CD14-positive monocyte (primary cell): Measurements from ENCODE around the gene LYZL1. TPM values are rescaled to one million over a fixed set of nuclear protein-coding genes. Genes with fewer than 3 reads are reported as not detected.
"Not testable (repeated sequence)": the region's sequence is repeated elsewhere in the genome, so short reads cannot be mapped to it uniquely, and the experiment has no call there.

ENCODE experiments used
- DNase-seq, 3 donors: peaks; one replicate each; pipeline ENCODE4 v3.0.0-alpha.2; 2011 to 2022
- H2AFZ ChIP-seq: 2 replicates; pipeline ENCODE4 v1.6.0; 2012; ENCODE audit warnings: mild to moderate bottlenecking, low read depth, low read length, inconsistent platforms; ENCODE audit not compliant: insufficient read depth, poor library complexity, severe bottlenecking
- H3K27ac ChIP-seq, 2 donors: 1 replicate in 1 of 2; 2 replicates in 1 of 2; pipeline ENCODE4 v1.5.1; 2012 to 2013; ENCODE audit warnings: low read length in 2 of 2, control low read depth in 1 of 2, inconsistent platforms in 1 of 2, low read depth in 1 of 2, mild to moderate bottlenecking in 1 of 2
- H3K27me3 ChIP-seq, 2 donors: one replicate each; pipeline versions ENCODE4 v1.6.0 to v1.6.1; 2011 to 2013; ENCODE audit warnings: low read length in 2 of 2; ENCODE audit not compliant: control insufficient read depth in 2 of 2, insufficient read depth in 2 of 2
- H3K36me3 ChIP-seq, 2 donors: replicated peaks in 1 of 2; 1 replicate in 1 of 2; 2 replicates in 1 of 2; pipeline versions ENCODE4 v1.5.1 to v1.6.1; 2012 to 2013; ENCODE audit warnings: low read length in 2 of 2, control low read depth in 1 of 2, inconsistent platforms in 1 of 2, mild to moderate bottlenecking in 1 of 2; ENCODE audit not compliant: insufficient read depth in 2 of 2, control insufficient read depth in 1 of 2
- H3K4me1 ChIP-seq, 2 donors: 1 replicate in 1 of 2; 2 replicates in 1 of 2; pipeline versions ENCODE4 v1.5.1 to v1.6.1; 2012 to 2013; ENCODE audit warnings: low read length in 2 of 2, control low read depth in 1 of 2, inconsistent platforms in 1 of 2, mild to moderate bottlenecking in 1 of 2, moderate library complexity in 1 of 2; ENCODE audit not compliant: insufficient read depth in 2 of 2, control insufficient read depth in 1 of 2
- H3K4me2 ChIP-seq: replicated peaks from 2 replicates; pipeline ENCODE3; 2012; ENCODE audit warnings: low read length, moderate library complexity, mild to moderate bottlenecking; ENCODE audit not compliant: poor library complexity, severe bottlenecking; ENCODE audit errors: extremely low read depth
- H3K4me3 ChIP-seq, 3 experiments: fragments of 200-600 bp in 1 of 3; sonication (generic) in 1 of 3; replicated peaks in 1 of 3; 1 replicate in 2 of 3; 2 replicates in 1 of 3; pipeline ENCODE4 v1.5.1; 2011 to 2013; ENCODE audit warnings: low read length in 3 of 3, mild to moderate bottlenecking in 3 of 3, control low read depth in 2 of 3, low read depth in 2 of 3, inconsistent platforms in 1 of 3, moderate library complexity in 1 of 3
- H3K79me2 ChIP-seq: 2 replicates; pipeline ENCODE4 v1.6.0; 2012; ENCODE audit warnings: mild to moderate bottlenecking, control low read depth, inconsistent platforms, low read length, moderate library complexity; ENCODE audit not compliant: insufficient read depth
- H3K9ac ChIP-seq: 2 replicates; pipeline ENCODE4 v1.6.0; 2017; ENCODE audit warnings: low read length, mild to moderate bottlenecking; ENCODE audit not compliant: insufficient read depth, poor library complexity, severe bottlenecking
- H3K9me3 ChIP-seq, 2 donors: replicated peaks in 1 of 2; 1 replicate in 1 of 2; 2 replicates in 1 of 2; pipeline versions ENCODE4 v1.5.1 to v1.6.1; 2012 to 2013; ENCODE audit warnings: low read length in 2 of 2, control low read depth in 1 of 2; ENCODE audit not compliant: control insufficient read depth in 1 of 2, insufficient read depth in 1 of 2
- H4K20me1 ChIP-seq: 2 replicates; pipeline ENCODE4 v1.6.0; 2012; ENCODE audit warnings: mild to moderate bottlenecking, low read length, control low read depth, moderate library complexity; ENCODE audit not compliant: insufficient read depth
- H3K27ac Mint-ChIP-seq, 7 donors: one replicate each; pipeline ENCODE4 v1.8.0; 2020; ENCODE audit warnings: mild to moderate bottlenecking in 7 of 7, mixed read lengths in 7 of 7, moderate library complexity in 6 of 7, inconsistent platforms in 2 of 7
- H3K27me3 Mint-ChIP-seq, 3 donors: one replicate each; pipeline ENCODE4 v1.8.0; 2021 to 2022; ENCODE audit warnings: low read depth in 3 of 3, mild to moderate bottlenecking in 3 of 3, mixed read lengths in 3 of 3, moderate library complexity in 3 of 3, inconsistent platforms in 1 of 3
- H3K36me3 Mint-ChIP-seq, 2 donors: one replicate each; pipeline ENCODE4 v1.8.0; 2020; ENCODE audit warnings: mixed read lengths in 2 of 2, inconsistent platforms in 1 of 2, mild to moderate bottlenecking in 1 of 2
- H3K4me1 Mint-ChIP-seq: one replicate; pipeline ENCODE4 v1.8.0; 2020; ENCODE audit warnings: mild to moderate bottlenecking, mixed read lengths
- H3K4me3 Mint-ChIP-seq, 2 donors: one replicate each; pipeline ENCODE4 v1.8.0; 2020; ENCODE audit warnings: mild to moderate bottlenecking in 2 of 2, mixed read lengths in 2 of 2, moderate library complexity in 1 of 2
- H3K9me3 Mint-ChIP-seq, 7 donors: one replicate each; pipeline ENCODE4 v1.8.0; 2020 to 2022; ENCODE audit warnings: mixed read lengths in 7 of 7, mild to moderate bottlenecking in 6 of 7, moderate library complexity in 6 of 7, inconsistent platforms in 2 of 7
- WGBS: methylation state at CpG from one replicate; pipeline ENCODE4 v1.1.5; 2013; ENCODE audit warnings: missing lambda C conversion rate; ENCODE audit not compliant: insufficient coverage; 5-methylcytosine and 5-hydroxymethylcytosine counted together
- intact Hi-C, 2 donors: fragments of 100-400 bp; cut with micrococcal nuclease; formaldehyde crosslinking; loops; one replicate each; pipeline versions ENCODE4 v1.15.0 to v1.15.1; 2023
- polyA plus RNA-seq, 3 donors: library from polyadenylated mRNA; depleted of rRNA in 1 of 3; unstranded in 2 of 3; stranded (reverse) in 1 of 3; fragments of 300-500 nt in 2 of 3; fragments of >200 nt in 1 of 3; fragmentation: Illumina TruSeq in 2 of 3; gene quantifications; 1 replicate in 2 of 3; 2 replicates in 1 of 3; pipeline ENCODE4 v1.2.3, GENCODE V29; 2012 to 2021
- TF ChIP-seq, protein P1 (sequence below): fragments of 200-600 bp; IDR thresholded peaks from one replicate; pipeline ENCODE4 v1.8.0; 2022; ENCODE audit warnings: antibody characterized with exemption, mild to moderate bottlenecking

Gene LYZL1
- polyA plus RNA-seq, 3 donors = not detected

DNA sequence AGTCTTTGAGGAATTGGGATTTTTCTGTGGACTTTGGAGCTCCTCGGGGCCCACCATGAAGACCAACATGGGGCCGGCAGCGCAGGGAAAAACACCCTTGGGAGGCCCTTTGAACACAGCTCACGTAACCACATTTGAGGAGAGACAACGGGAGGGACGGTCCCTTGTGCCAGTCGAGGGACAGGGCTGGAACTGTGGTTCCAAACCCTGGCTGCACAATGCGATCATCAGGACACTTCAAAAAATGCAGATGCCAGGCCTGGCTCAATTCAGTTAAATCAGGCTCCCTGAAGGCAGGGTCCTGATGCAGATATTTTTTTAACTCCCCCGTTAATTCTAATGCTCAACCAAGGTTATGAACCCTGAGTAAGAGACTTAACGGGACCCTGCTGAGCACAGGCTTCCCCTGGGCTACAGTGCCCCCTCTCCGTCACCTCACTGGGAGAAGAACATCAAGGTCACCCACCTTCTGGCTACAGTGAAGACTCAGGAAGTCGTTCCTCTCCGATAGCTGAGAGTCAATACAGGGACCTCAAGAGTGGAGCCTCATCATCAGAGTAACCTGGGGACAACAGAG is 30.4 kb downstream of the LYZL1 start:
- Histone ChIP-seq H4K20me1 (no peaks in the 10 kb centered on the region), H3K79me2 (no peaks in the 10 kb centered on the region), H3K4me2 (no peak overlapping the region), H3K27me3 (no peaks in the 10 kb centered on the region), H3K27ac (no peak overlapping the region), H3K36me3 (no peaks in the 10 kb centered on the region), H2AFZ (no peak overlapping the region), H3K4me1 (no peaks in the 10 kb centered on the region), H3K9me3 (no peaks in the 10 kb centered on the region), H3K9ac (no peak overlapping the region), H3K4me3 (no peak overlapping the region)
- 92% methylated on average over 13 of the region's 13 CpGs for WGBS
- Mint-ChIP-seq H3K4me3 (peak overlapping the region in 1 of 2 donors; percentile 17), H3K36me3 (no peaks in the 10 kb centered on the region), H3K9me3 (peaks cover 0 to 2% (median 0%) of the 10 kb centered on the region in 7 donors), H3K4me1 (peaks cover 16% of the 10 kb centered on the region), H3K27ac (no peak overlapping the region), H3K27me3 (peaks cover 12 to 22% (median 16%) of the 10 kb centered on the region in 3 donors)
- intact Hi-C loops = no loop called here
- TF ChIP-seq, protein P1, sequence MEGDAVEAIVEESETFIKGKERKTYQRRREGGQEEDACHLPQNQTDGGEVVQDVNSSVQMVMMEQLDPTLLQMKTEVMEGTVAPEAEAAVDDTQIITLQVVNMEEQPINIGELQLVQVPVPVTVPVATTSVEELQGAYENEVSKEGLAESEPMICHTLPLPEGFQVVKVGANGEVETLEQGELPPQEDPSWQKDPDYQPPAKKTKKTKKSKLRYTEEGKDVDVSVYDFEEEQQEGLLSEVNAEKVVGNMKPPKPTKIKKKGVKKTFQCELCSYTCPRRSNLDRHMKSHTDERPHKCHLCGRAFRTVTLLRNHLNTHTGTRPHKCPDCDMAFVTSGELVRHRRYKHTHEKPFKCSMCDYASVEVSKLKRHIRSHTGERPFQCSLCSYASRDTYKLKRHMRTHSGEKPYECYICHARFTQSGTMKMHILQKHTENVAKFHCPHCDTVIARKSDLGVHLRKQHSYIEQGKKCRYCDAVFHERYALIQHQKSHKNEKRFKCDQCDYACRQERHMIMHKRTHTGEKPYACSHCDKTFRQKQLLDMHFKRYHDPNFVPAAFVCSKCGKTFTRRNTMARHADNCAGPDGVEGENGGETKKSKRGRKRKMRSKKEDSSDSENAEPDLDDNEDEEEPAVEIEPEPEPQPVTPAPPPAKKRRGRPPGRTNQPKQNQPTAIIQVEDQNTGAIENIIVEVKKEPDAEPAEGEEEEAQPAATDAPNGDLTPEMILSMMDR = no peak
- no peak for DNase-seq

DNA sequence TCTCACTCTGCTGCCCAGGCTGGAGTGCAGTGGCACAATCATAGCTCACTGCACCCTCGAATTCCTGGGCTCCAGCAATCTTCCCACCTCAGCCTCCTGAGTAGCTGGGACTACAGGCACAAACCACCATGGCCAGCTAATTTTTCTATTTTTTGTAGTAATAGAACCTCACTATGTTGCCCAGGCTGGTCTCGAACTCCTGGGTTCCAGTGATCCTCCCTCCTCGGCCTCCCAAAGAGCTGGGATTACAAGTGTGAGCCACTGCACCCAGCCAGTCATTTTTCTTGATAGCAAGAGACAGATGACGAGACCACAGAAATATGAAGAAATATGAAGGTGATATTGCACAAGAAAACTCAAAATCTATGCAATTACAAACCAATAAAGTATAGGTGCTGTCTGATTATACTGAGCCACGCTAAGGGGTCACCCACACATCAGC is 31.8 kb downstream of the LYZL1 start:
- H3K9ac ChIP-seq, intact Hi-C loops, H3K4me3 Mint-ChIP-seq, H3K27me3 ChIP-seq, H4K20me1 ChIP-seq, H3K36me3 Mint-ChIP-seq, DNase-seq, H3K27ac ChIP-seq, H3K79me2 ChIP-seq, H2AFZ ChIP-seq, H3K4me1 ChIP-seq, H3K4me3 ChIP-seq, H3K4me2 ChIP-seq, H3K9me3 Mint-ChIP-seq, H3K36me3 ChIP-seq, H3K27ac Mint-ChIP-seq, H3K9me3 ChIP-seq: not testable (repeated sequence)
- H3K4me1 Mint-ChIP-seq = peaks cover 16% of the 10 kb centered on the region
- WGBS = 82% methylated on average over 2 of the region's 5 CpGs
- H3K27me3 Mint-ChIP-seq = peaks cover 12 to 21% (median 16%) of the 10 kb centered on the region in 3 donors
